Skeletal muscle tissue (tissue), 4 donors: Measurements from ENCODE around the gene CTU2. TPM values are rescaled to one million over a fixed set of nuclear protein-coding genes. Genes with fewer than 3 reads are reported as not detected.

ENCODE experiments used
- H3K27ac ChIP-seq: one replicate; pipeline ENCODE4 v1.7.0; 2013; ENCODE audit warnings: mild to moderate bottlenecking, low read depth, low read length, inconsistent platforms
- H3K27me3 ChIP-seq, 3 donors: one replicate each; pipeline ENCODE4 v1.7.0; 2013; ENCODE audit warnings: low read length in 3 of 3; ENCODE audit not compliant: control insufficient read depth in 3 of 3, insufficient read depth in 3 of 3
- H3K36me3 ChIP-seq, 3 donors: one replicate each; pipeline ENCODE4 v1.7.0; 2013; ENCODE audit warnings: low read length in 3 of 3; ENCODE audit not compliant: control insufficient read depth in 3 of 3, insufficient read depth in 3 of 3
- H3K4me1 ChIP-seq, 3 donors: one replicate each; pipeline ENCODE4 v1.7.0; 2013; ENCODE audit warnings: low read length in 3 of 3, mild to moderate bottlenecking in 3 of 3; ENCODE audit not compliant: control insufficient read depth in 3 of 3, insufficient read depth in 3 of 3
- H3K4me3 ChIP-seq, 3 donors: one replicate each; pipeline ENCODE4 v1.7.0; 2013; ENCODE audit warnings: low read length in 3 of 3
- H3K9ac ChIP-seq, 3 donors: one replicate each; pipeline ENCODE4 v1.7.0; 2013; ENCODE audit warnings: low read length in 3 of 3, mild to moderate bottlenecking in 3 of 3, moderate library complexity in 2 of 3, low read depth in 1 of 3
- H3K9me3 ChIP-seq, 3 donors: one replicate each; pipeline ENCODE4 v1.7.0; 2013; ENCODE audit warnings: low read length in 3 of 3; ENCODE audit not compliant: control insufficient read depth in 3 of 3
- total RNA-seq: library from RNA; depleted of rRNA; stranded (reverse); fragments of >200 nt; gene quantifications from one replicate; pipeline ENCODE4 v1.2.3, GENCODE V29; 2014
- donor health status: Osteomylitis.

CTU2 gene
- total RNA-seq, 1 donor from 2014 or later, result 10.4 TPM

DNA sequence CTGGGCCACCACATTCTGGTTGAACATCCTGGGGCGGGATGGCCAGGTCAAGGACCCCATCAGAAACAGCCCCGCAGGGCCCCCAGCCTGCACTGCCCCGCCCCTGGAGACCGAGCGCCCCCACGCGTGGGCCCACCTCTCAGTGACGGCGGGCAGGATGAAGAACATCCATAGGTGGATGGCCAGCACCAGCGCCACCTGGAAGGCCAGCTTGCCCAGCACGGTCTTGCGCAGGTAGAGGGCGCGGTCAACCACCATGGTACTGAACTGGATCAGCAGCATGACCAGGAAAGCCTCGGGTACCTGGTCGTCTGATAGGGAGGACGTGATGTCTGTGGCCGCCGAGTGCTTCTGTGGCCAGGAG lies 13.6 kb downstream of the CTU2 start:
- no peak overlapping the region for H3K27ac ChIP-seq
- no peaks in the 10 kb centered on the region for H3K9me3 ChIP-seq
- no peak overlapping the region for H3K9ac ChIP-seq
- peaks cover 32 to 36% (median 35%) of the 10 kb centered on the region in 3 donors for H3K36me3 ChIP-seq
- no peaks in the 10 kb centered on the region for H3K4me1 ChIP-seq
- H3K4me3 ChIP-seq, result no peak overlapping the region
- H3K27me3 ChIP-seq, result no peaks in the 10 kb centered on the region

DNA sequence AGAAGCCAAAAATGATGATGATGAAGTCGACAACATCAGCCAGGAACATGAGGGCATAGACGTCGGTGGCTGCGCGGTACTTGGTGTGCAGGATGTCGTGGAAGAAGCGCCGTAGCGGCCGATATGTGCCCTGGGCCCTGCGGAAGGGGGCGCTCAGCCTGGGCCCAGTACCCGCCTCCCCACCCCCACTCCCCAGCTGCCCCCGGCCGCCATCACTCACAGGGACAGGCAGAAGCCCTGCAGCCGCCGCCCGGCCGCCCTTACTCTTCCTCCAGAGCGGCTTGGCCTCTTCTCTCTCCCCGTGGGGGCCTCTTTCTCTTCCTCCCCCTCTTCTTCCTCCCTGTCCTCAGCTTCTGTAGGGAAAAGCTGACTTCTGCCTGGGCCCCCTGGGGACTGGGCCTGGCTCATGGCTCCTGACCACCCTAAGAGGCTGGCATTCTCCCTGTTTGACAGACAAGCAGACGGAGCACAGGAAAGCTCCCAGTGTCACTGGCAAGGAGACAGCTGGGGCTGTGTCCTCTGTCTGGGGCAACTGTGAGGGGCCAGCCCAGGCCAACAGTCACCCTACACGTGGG lies 14.2 kb downstream of the CTU2 start:
- Histone ChIP-seq H3K27ac (no peak overlapping the region), H3K36me3 (peaks cover 27 to 35% (median 30%) of the 10 kb centered on the region in 3 donors), H3K4me1 (no peaks in the 10 kb centered on the region), H3K27me3 (no peaks in the 10 kb centered on the region), H3K4me3 (no peak overlapping the region), H3K9me3 (no peaks in the 10 kb centered on the region), H3K9ac (no peak overlapping the region)

DNA sequence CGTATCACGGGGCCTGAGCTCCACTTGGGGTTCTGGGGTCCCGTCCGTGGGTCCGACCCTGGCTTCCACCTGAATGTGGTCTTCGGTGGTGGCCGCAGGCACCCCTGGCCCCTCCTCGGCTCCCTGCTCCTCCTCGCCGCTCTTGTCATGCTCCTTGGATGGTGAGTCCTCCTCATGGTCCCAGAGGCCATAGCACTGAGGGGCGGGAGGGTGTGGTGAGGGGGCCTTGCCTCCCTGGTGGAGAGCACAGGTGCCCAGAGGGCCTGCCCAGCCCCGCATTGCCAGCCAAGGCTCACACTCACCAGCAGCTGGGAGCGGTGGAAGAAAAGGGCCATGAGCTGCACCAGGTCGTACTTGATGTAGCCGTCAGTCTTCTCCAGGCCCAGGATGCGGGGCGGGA lies 14.9 kb downstream of the CTU2 start:
- peaks cover 0 to 3% (median 0%) of the 10 kb centered on the region in 3 donors for H3K27me3 ChIP-seq
- H3K4me1 ChIP-seq, result no peaks in the 10 kb centered on the region
- H3K9me3 ChIP-seq, result no peaks in the 10 kb centered on the region
- peaks cover 24 to 31% (median 26%) of the 10 kb centered on the region in 3 donors for H3K36me3 ChIP-seq
- H3K9ac ChIP-seq, result no peak overlapping the region
- no peak overlapping the region for H3K4me3 ChIP-seq
- no peak overlapping the region for H3K27ac ChIP-seq

DNA sequence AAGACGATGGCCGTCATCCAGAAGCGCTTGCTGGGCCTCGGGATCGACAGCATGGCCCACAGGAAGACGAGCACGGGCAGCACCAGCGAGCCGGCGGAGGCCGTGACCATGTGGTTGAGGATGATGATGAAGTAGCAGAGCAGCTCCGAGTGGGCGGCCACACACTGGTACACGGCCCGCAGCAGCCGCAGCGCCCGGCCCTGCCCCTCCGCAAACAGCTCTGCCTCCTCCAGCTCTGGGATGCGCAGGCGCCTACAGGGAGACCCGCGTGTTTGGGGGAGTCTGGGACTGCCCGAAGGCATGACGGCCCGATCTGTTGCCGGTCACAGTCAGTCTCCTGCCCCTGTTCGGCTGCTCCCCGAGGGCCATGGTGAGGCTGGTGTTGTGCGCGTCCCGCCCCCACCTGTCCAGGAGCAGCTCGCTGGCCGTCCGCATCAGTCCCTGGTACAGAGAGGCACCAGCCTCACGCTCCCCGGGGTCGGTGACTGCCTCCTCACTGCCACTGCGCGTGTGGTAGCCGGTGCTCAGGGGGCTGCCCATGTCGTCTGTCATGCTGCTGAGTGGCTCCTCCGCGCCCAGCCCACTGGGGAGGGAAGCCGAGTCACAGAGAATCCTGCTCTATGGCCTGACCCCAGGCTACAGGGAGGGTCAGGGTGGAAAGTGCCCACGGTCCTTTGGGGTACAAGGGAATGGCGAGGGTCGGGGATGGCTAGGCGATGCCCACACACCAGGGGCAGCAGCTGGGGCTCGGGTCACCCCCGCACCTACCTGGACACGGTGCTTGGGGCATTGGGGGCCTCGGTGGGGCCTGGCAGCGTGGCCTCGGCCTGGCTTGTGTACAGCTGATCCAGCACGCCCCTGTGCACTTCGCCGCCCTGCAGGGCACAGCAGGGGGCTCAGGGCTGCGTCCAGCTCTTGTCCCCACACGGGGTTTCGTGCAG lies 15.8 kb downstream of the CTU2 start:
- Histone ChIP-seq H3K4me1 (no peaks in the 10 kb centered on the region), H3K4me3 (no peak overlapping the region), H3K27me3 (peaks cover 0 to 3% (median 0%) of the 10 kb centered on the region in 3 donors), H3K27ac (no peak overlapping the region), H3K36me3 (peaks cover 17 to 23% (median 18%) of the 10 kb centered on the region in 3 donors), H3K9ac (no peak overlapping the region), H3K9me3 (no peaks in the 10 kb centered on the region)

DNA sequence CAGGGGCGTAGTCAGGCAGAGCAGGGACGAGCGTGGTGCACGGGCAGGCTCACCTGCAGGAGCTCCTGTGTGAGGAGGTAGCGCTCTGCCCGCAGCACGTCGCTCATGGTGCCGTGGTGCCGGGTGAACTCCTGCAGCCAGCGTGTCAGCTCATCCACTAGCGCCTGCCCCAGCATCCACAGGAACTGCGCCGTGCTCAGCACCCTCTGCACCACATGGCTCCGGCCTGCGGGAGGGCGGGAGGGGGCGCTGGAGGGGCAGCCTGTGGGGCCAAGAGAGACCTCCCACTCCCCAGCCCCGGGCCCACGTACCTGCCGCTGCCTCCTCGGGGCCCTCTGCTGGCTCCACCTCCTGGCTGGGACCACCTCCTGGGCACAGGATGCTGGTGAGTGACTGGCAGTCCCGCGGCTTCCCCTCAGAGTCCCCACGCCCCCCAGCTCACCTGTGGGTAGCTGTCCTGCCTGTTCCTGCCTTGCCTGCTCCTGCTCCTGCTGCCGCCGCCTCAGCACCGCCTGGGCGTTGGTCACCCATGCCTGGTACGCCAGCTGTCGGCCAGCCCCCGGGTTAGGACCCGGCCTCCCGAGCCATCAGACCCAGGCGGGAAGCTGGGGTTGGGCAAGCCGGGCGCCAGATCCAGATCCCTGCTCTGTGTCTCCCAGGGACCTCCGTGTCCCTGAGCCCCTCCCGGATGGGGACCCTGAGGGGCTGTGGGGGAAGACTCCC lies 16.6 kb downstream of the CTU2 start:
- no peaks in the 10 kb centered on the region for H3K4me1 ChIP-seq
- no peak overlapping the region for H3K9ac ChIP-seq
- H3K9me3 ChIP-seq, result no peaks in the 10 kb centered on the region
- H3K4me3 ChIP-seq, result no peak overlapping the region
- peaks cover 0 to 3% (median 0%) of the 10 kb centered on the region in 3 donors for H3K27me3 ChIP-seq
- H3K27ac ChIP-seq, result no peak overlapping the region
- H3K36me3 ChIP-seq, result peaks cover 15 to 18% (median 16%) of the 10 kb centered on the region in 3 donors

DNA sequence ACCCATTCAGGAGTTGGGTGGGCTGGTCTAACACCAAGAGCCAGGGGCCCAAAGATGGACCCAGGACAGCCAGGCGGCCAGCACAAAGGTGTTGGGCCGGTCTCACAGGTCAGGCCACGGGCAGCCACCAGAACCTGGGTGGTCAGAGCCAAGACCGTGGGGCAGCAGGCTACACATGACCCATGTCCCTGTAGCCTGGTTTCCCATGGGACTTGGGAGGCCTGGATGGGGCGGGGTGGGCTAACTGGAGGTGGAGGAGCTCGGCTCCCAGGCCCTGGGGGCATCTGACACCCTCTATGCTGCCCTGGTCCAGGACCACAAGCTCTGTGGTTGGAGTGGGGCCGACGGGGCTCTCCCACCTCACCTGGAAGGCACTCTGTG lies 17.2 kb downstream of the CTU2 start:
- peaks cover 10 to 14% (median 11%) of the 10 kb centered on the region in 3 donors for H3K36me3 ChIP-seq
- no peaks in the 10 kb centered on the region for H3K4me1 ChIP-seq
- peaks cover 0 to 3% (median 0%) of the 10 kb centered on the region in 3 donors for H3K27me3 ChIP-seq
- H3K9me3 ChIP-seq, result no peaks in the 10 kb centered on the region
- H3K27ac ChIP-seq, result no peak overlapping the region
- no peak overlapping the region for H3K9ac ChIP-seq
- no peak overlapping the region for H3K4me3 ChIP-seq

DNA sequence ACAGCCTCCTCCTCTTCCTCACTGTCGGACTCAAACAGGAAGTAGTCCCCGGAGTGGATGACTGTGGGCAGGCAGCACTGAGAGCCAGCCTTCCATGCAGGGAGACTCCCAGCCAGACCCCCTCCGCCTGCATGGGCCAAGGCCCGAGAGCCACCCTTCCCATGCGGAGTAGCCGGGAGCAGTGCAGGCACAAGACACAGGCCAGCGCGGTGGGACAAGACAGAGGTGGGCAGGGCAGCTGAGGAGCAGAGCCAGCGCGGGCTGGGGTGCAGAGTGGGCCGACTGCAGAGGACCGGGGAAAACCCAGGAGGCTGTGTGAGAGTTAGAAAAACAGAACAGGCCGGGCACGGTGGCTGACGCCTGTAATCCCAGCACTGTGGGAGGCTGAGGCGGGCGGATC lies 17.6 kb downstream of the CTU2 start:
- Histone ChIP-seq H3K27me3 (peaks cover 0 to 3% (median 0%) of the 10 kb centered on the region in 3 donors), H3K9ac (no peak overlapping the region), H3K9me3 (no peaks in the 10 kb centered on the region), H3K4me3 (no peak overlapping the region), H3K36me3 (peaks cover 10 to 14% (median 11%) of the 10 kb centered on the region in 3 donors), H3K4me1 (no peaks in the 10 kb centered on the region), H3K27ac (no peak overlapping the region)

DNA sequence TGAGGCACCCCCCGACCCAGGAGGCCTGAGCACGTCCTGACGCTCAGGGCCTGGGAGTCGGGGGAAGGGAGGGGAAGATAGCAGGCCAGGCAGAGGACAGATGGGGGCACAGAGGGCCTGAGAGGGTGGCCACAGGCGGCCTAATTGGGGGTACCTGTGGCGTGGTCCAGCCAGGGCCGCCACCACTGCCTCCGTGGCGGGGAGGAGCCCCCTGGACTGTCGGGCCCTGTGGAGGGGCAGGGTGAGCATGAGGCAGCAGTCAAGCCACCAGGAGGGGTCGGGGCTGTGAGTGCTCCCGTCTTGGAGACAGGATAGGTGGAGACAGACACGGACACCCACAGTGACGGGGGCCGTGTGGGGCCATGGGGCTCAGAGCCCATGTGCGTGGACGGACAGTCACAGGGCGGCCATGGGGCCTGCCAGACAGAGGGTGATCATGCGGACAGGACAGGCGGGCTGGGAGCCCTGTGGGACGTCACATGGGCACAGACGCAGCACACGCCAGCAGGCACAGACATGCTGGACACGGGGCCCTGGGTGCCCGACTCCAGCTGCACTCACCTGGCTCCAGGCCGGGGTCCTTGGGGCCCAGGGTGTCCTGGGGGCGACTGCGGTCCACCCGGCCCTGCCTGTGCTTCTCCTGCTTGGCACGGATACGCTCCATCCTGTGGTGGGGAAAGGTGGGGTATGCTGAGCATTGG lies 18.7 kb downstream of the CTU2 start:
- H3K9me3 ChIP-seq, result no peaks in the 10 kb centered on the region
- peaks cover 10 to 14% (median 11%) of the 10 kb centered on the region in 3 donors for H3K36me3 ChIP-seq

DNA sequence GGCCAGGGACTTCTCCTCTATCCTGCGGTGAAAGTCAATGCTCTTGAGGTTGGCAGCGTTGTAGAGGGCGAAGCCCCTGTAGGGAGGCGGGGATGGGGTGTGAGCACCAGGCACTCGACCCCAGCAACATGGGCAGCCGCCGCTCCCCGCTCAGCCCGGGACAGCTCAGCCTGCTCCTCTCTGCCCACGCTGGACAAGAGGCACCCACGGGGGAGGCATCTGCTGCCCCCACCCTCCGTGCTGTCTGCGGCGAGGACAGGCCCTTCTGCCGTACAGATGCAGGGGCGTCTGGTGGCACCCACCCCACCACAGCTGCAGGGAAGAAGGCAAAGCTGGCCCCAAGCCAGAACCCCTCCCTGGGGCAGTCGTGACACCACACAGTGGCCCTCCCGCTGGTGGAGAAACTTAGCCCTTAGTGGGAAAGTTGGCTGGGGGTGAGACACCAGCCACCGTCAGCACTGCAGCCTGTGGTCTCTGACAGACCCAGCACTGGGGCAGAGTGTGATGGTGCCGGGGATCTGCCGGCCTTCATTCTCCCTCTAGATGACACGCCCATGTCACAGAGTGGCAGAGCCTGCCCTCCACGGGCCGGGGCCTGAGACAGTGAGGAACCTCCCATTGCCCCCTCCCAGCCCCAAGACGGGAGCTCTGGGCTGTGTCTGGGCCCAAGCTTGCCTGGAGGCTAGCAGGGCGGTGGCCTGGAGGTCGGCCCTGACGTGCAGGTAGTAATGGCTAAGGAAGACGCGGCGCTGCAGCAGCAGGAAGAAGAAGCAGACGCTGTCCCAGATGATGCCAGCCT lies 19.5 kb downstream of the CTU2 start:
- Histone ChIP-seq H3K27me3 (peaks cover 0 to 3% (median 0%) of the 10 kb centered on the region in 3 donors), H3K4me1 (no peaks in the 10 kb centered on the region), H3K4me3 (no peak overlapping the region), H3K9me3 (no peaks in the 10 kb centered on the region), H3K36me3 (peaks cover 10 to 14% (median 11%) of the 10 kb centered on the region in 3 donors), H3K27ac (no peak overlapping the region), H3K9ac (no peak overlapping the region)

More for the DNA sequence above, 18.7 kb downstream of the CTU2 start:
- H3K27me3 ChIP-seq, result peaks cover 0 to 3% (median 0%) of the 10 kb centered on the region in 3 donors
- H3K4me1 ChIP-seq, result no peaks in the 10 kb centered on the region
- H3K9ac ChIP-seq, result no peak overlapping the region
- H3K27ac ChIP-seq, result no peak overlapping the region
- no peak overlapping the region for H3K4me3 ChIP-seq
